HepG2 (cell line): ENCODE measurements around the gene RGS14. TPM values are rescaled to one million over a fixed set of nuclear protein-coding genes. Genes with fewer than 3 reads are reported as not detected.

Experiments
- ATAC-seq: fragments of 200-7000 bp; cut with Tn5 transposase; 3 replicates; pipeline ENCODE4 v1.9.1; 2020; ENCODE audit warnings: mild to moderate bottlenecking, moderate library complexity
- BruUV-seq: library from RNA; stranded (reverse); fragments of 400-500 nt; replicated peaks from 2 replicates; lab custom pipeline; 2021; lab: Mats Ljungman, UMichigan
- CTCF ChIA-PET: fragments of 300-600 bp; formaldehyde crosslinking; extraction: SDS; loops from one replicate; lab custom pipeline; 2021; ENCODE audit warnings: low total read pairs, inconsistent platforms, low intra/inter-chr PET ratio; lab: Yijun Ruan, JAX
- POLR2A ChIA-PET: fragments of 350-600 bp; sonication (Branson Sonifier 250); formaldehyde crosslinking; loops from one replicate; lab custom pipeline; 2020; ENCODE audit warnings: antibody characterized with exemption, inconsistent platforms; lab: Yijun Ruan, JAX
- DNase-seq: peaks from one replicate; pipeline ENCODE4 v3.0.0-alpha.2; 2015; ENCODE audit warnings: low spot score
- FAIRE-seq: peaks from 3 replicates; lab custom pipeline; 2011; peaks lifted over from hg19 to GRCh38; lab: Jason Lieb, UNC
- H2AFZ ChIP-seq: one replicate; pipeline ENCODE4 v1.6.1; 2011; ENCODE audit warnings: low read length, inconsistent platforms
- H3K27ac ChIP-seq: fragments of 300-600 bp; 3 replicates; pipeline ENCODE4 v1.8.0; 2011; ENCODE audit warnings: mixed run types, mild to moderate bottlenecking, mixed read lengths, low read length, inconsistent platforms; ENCODE audit not compliant: insufficient read depth; ENCODE audit errors: extremely low read length
- H3K27me3 ChIP-seq, 2 experiments: fragments of 200-600 bp in 1 of 2; 2 replicates in 1 of 2; 3 replicates in 1 of 2; pipeline versions ENCODE4 v1.6.0 to v1.8.0; 2011; ENCODE audit warnings: low read length in 2 of 2, mild to moderate bottlenecking in 2 of 2, moderate library complexity in 2 of 2, inconsistent platforms in 1 of 2; ENCODE audit not compliant: insufficient read depth in 2 of 2, control insufficient read depth in 1 of 2
- H3K36me3 ChIP-seq, 2 experiments: fragments of 200-600 bp in 1 of 2; replicated peaks in 1 of 2; 2 replicates in 1 of 2; 3 replicates in 1 of 2; pipeline versions ENCODE4 v1.5.1 to v1.8.0; 2011; ENCODE audit warnings: low read length in 2 of 2, inconsistent platforms in 1 of 2; ENCODE audit not compliant: insufficient read depth in 2 of 2, control insufficient read depth in 1 of 2
- H3K4me1 ChIP-seq: 2 replicates; pipeline ENCODE4 v1.5.1; 2012; ENCODE audit warnings: low read length, inconsistent platforms; ENCODE audit not compliant: insufficient read depth
- H3K4me2 ChIP-seq: 2 replicates; pipeline ENCODE4 v1.6.0; 2011; ENCODE audit warnings: low read depth, low read length, inconsistent platforms
- H3K4me3 ChIP-seq, 3 experiments: fragments of 200-600 bp in 1 of 3; sonication (generic), shearing (Covaris generic) in 1 of 3; replicated peaks in 1 of 3; 2 replicates each; pipeline ENCODE4 v1.5.1; 2011 to 2016; ENCODE audit warnings: low read length in 3 of 3, inconsistent platforms in 2 of 3, low read depth in 2 of 3, mild to moderate bottlenecking in 2 of 3, control low read depth in 1 of 3, mixed read lengths in 1 of 3; ENCODE audit not compliant: insufficient read depth in 1 of 3
- H3K79me2 ChIP-seq: one replicate; pipeline ENCODE4 v1.6.1; 2011; ENCODE audit warnings: low read length, inconsistent platforms; ENCODE audit not compliant: insufficient read depth
- H3K9ac ChIP-seq: 2 replicates; pipeline ENCODE4 v1.6.0; 2011; ENCODE audit warnings: mild to moderate bottlenecking, low read depth, low read length, inconsistent platforms; ENCODE audit not compliant: insufficient read depth
- H3K9me3 ChIP-seq: 2 replicates; pipeline ENCODE4 v1.5.1; 2012; ENCODE audit warnings: mild to moderate bottlenecking, low read length
- H4K20me1 ChIP-seq: 2 replicates; pipeline ENCODE4 v1.6.0; 2011; ENCODE audit warnings: inconsistent platforms, mild to moderate bottlenecking, low read length, moderate library complexity; ENCODE audit not compliant: insufficient read depth
- ATF7 ChIP-seq, 2 experiments: fragments of 450-650 bp in 1 of 2; sonication (generic) in 1 of 2; formaldehyde crosslinking in 1 of 2; IDR thresholded peaks; 2 replicates each; pipeline versions ENCODE4 v1.4.0 to v1.6.1; 2016 to 2020; ENCODE audit warnings: antibody characterized with exemption in 1 of 2, mild to moderate bottlenecking in 1 of 2, missing genetic modification reagents in 1 of 2
- CENPT ChIP-seq: sonication (generic); formaldehyde crosslinking; IDR thresholded peaks from 2 replicates; pipeline ENCODE4 v1.8.0; 2022; ENCODE audit warnings: low read depth, mild to moderate bottlenecking, moderate library complexity, missing genetic modification reagents
- DPF2 ChIP-seq: sonication (generic); formaldehyde crosslinking; IDR thresholded peaks from 2 replicates; pipeline ENCODE4 v1.4.0; 2020; ENCODE audit warnings: mild to moderate bottlenecking, low read depth, missing genetic modification reagents, borderline replicate concordance
- SATB2 ChIP-seq: sonication (generic); formaldehyde crosslinking; IDR thresholded peaks from 2 replicates; pipeline ENCODE4 v1.5.0; 2020; ENCODE audit warnings: missing genetic modification reagents
- SP4 ChIP-seq: sonication (generic); formaldehyde crosslinking; IDR thresholded peaks from 2 replicates; pipeline ENCODE4 v1.8.1; 2023; ENCODE audit warnings: mild to moderate bottlenecking, missing genetic modification reagents
- TRIM24 ChIP-seq: sonication (generic); formaldehyde crosslinking; IDR thresholded peaks from 2 replicates; pipeline ENCODE4 v1.8.0; 2022; ENCODE audit warnings: mild to moderate bottlenecking, missing genetic modification reagents
- ZBTB1 ChIP-seq: sonication (generic); formaldehyde crosslinking; IDR thresholded peaks from 2 replicates; pipeline ENCODE4 v1.4.0; 2020; ENCODE audit warnings: missing genetic modification reagents, borderline replicate concordance
- ZFP41 ChIP-seq: sonication (generic); formaldehyde crosslinking; IDR thresholded peaks from 2 replicates; pipeline ENCODE4 v1.4.0; 2020; ENCODE audit warnings: mild to moderate bottlenecking, missing genetic modification reagents, borderline replicate concordance
- ZMYM3 ChIP-seq: sonication (generic); formaldehyde crosslinking; IDR thresholded peaks from 2 replicates; pipeline ENCODE4 v1.5.1; 2020; ENCODE audit warnings: mild to moderate bottlenecking, missing genetic modification reagents
- ZNF235 ChIP-seq: sonication (generic); formaldehyde crosslinking; IDR thresholded peaks from 2 replicates; pipeline ENCODE4 v1.8.1; 2023; ENCODE audit warnings: mild to moderate bottlenecking, missing genetic modification reagents, borderline replicate concordance
- ZNF768 ChIP-seq: sonication (generic); formaldehyde crosslinking; IDR thresholded peaks from 2 replicates; pipeline ENCODE4 v1.4.0; 2020; ENCODE audit warnings: missing genetic modification reagents
- ZSCAN31 ChIP-seq: sonication (generic); formaldehyde crosslinking; IDR thresholded peaks from 2 replicates; pipeline ENCODE4 v1.5.0; 2020; ENCODE audit warnings: low read depth, mild to moderate bottlenecking, missing genetic modification reagents
- WGBS: methylation state at CpG from one replicate; pipeline ENCODE4 v1.1.6; 2017; ENCODE audit warnings: low lambda C conversion rate; 5-methylcytosine and 5-hydroxymethylcytosine counted together
- in situ Hi-C: cut with HindIII; loops from 2 replicates; pipeline ENCODE4 v1.10.0; 2017; ENCODE audit warnings: low pct_unique_long_range_greater_than_20kb; ENCODE audit not compliant: extremely low pct_ligation_motif_present
- intact Hi-C: fragments of 100-400 bp; cut with micrococcal nuclease; formaldehyde crosslinking; loops from one replicate; pipeline ENCODE4 v1.10.0; 2022; ENCODE audit not compliant: unreplicated experiment
- polyA plus RNA-seq, 8 experiments: library from polyadenylated mRNA; depleted of rRNA in 3 of 8; stranded (reverse) in 7 of 8; unstranded in 1 of 8; fragments of >200 nt; fragmentation: Illumina TruSeq in 4 of 8; extraction: Trizol in 4 of 8; gene quantifications; 2 replicates each; pipeline versions ENCODE4 v1.2.1 to v1.2.3, GENCODE V29; 2011 to 2016; ENCODE audit warnings: low read depth in 4 of 8, missing spikeins in 1 of 8, mixed read lengths in 1 of 8; ENCODE audit not compliant: insufficient read depth in 1 of 8
- total RNA-seq, 5 experiments: library from RNA; depleted of rRNA; stranded (reverse); fragments of >200 nt; fragmentation: Illumina TruSeq; extraction: Trizol; gene quantifications; 2 replicates each; pipeline ENCODE4 v1.2.3, GENCODE V29; 2016; ENCODE audit warnings: low read depth in 1 of 5
- TF ChIP-seq, protein P1 (sequence below): sonication (generic); formaldehyde crosslinking; IDR thresholded peaks from 2 replicates; pipeline ENCODE4 v1.4.0; 2020; ENCODE audit warnings: missing genetic modification reagents, borderline replicate concordance

Gene RGS14
- total and polyA plus RNA-seq, 2 of the 13 experiments (the other 11 are each of a cell fraction or from before 2014, with no cell fraction given) = 11.1 to 17.2 TPM

GRCh38 chr5:177328545-177329231 lies 29.0 kb upstream of the RGS14 start:
- in situ Hi-C loops = no loop called here
- H3K27ac ChIP-seq = peak overlapping the region; percentile 83

More at GRCh38 chr5:177328545-177329231, 29.0 kb upstream of the RGS14 start:
- ATAC-seq = no peak
- peaks cover 52% of the 10 kb centered on the region for H3K4me1 ChIP-seq
- H3K4me3 ChIP-seq = no peak overlapping the region
- ChIA-PET POLR2A (interaction anchor here (0.9 to 2.7 kb wide), 5 partner anchors 24 to 126 kb away, joined by 3 to 31 read pairs (median 9); partner anchors contain the start of gene LMAN2), CTCF (no interaction called here)
- H3K36me3 ChIP-seq = peaks cover 14 to 47% of the 10 kb centered on the region in 2 experiments
- WGBS = 96% methylated on average over 19 of the region's 19 CpGs
- H3K9me3 ChIP-seq = no peaks in the 10 kb centered on the region
- H3K4me2 ChIP-seq = no peak overlapping the region
- no peaks in the 10 kb centered on the region for H3K27me3 ChIP-seq
- H2AFZ ChIP-seq = no peak overlapping the region
- TF ChIP-seq CENPT (CRISPR knock-in tag) = no peak
- 0 out of 2 replicates have a peak, but pooled peaks have one; percentile 6 for TF ChIP-seq SP4 (CRISPR knock-in tag)
- TF ChIP-seq ZSCAN31 (CRISPR knock-in tag) = no peak
- TF ChIP-seq, protein P1, sequence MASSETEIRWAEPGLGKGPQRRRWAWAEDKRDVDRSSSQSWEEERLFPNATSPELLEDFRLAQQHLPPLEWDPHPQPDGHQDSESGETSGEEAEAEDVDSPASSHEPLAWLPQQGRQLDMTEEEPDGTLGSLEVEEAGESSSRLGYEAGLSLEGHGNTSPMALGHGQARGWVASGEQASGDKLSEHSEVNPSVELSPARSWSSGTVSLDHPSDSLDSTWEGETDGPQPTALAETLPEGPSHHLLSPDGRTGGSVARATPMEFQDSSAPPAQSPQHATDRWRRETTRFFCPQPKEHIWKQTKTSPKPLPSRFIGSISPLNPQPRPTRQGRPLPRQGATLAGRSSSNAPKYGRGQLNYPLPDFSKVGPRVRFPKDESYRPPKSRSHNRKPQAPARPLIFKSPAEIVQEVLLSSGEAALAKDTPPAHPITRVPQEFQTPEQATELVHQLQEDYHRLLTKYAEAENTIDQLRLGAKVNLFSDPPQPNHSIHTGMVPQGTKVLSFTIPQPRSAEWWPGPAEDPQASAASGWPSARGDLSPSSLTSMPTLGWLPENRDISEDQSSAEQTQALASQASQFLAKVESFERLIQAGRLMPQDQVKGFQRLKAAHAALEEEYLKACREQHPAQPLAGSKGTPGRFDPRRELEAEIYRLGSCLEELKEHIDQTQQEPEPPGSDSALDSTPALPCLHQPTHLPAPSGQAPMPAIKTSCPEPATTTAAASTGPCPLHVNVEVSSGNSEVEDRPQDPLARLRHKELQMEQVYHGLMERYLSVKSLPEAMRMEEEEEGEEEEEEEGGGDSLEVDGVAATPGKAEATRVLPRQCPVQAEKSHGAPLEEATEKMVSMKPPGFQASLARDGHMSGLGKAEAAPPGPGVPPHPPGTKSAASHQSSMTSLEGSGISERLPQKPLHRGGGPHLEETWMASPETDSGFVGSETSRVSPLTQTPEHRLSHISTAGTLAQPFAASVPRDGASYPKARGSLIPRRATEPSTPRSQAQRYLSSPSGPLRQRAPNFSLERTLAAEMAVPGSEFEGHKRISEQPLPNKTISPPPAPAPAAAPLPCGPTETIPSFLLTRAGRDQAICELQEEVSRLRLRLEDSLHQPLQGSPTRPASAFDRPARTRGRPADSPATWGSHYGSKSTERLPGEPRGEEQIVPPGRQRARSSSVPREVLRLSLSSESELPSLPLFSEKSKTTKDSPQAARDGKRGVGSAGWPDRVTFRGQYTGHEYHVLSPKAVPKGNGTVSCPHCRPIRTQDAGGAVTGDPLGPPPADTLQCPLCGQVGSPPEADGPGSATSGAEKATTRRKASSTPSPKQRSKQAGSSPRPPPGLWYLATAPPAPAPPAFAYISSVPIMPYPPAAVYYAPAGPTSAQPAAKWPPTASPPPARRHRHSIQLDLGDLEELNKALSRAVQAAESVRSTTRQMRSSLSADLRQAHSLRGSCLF (CRISPR knock-in tag) = no peak
- no peak for TF ChIP-seq DPF2 (CRISPR knock-in tag)
- TF ChIP-seq ZBTB1 (CRISPR knock-in tag) = no peak
- TF ChIP-seq ATF7 (IDR thresholded peaks at IDR 0.05) = 0 out of 2 replicates have a peak, but pooled peaks have one; percentile 8
- no peak for TF ChIP-seq ATF7 (CRISPR knock-in tag; IDR thresholded peaks at IDR 0.05)
- no peak for TF ChIP-seq TRIM24 (CRISPR knock-in tag)
- no peak for TF ChIP-seq SATB2 (CRISPR knock-in tag)
- no peak for TF ChIP-seq ZNF768 (CRISPR knock-in tag)
- no peak for TF ChIP-seq ZNF235 (CRISPR knock-in tag)
- no peak for TF ChIP-seq ZFP41 (CRISPR knock-in tag)
- no peak for TF ChIP-seq ZMYM3
- no peak for DNase-seq
- BruUV-seq = no TSS peak
- H3K9ac ChIP-seq = peak overlapping the region; percentile 61; the same call in 1 of the 2 replicates
- intact Hi-C loops = loop anchor here (5.0 kb wide), 1 partner anchor 119 kb away; the partner anchor contains the start of gene PRR7
- peaks cover 8% of the 10 kb centered on the region for H3K79me2 ChIP-seq
- FAIRE-seq = no peak
- H4K20me1 ChIP-seq = no peaks in the 10 kb centered on the region
